Keratinocyte (primary cell): ENCODE data around the gene PRIMPOL. TPM values are rescaled to one million over a fixed set of nuclear protein-coding genes. Genes with fewer than 3 reads are reported as not detected.

Experiments
- DNase-seq: peaks from one replicate; pipeline ENCODE4 v3.0.0-alpha.2; 2011; ENCODE audit warnings: low read depth, missing footprints, low spot score
- FAIRE-seq: peaks from 2 replicates; lab custom pipeline; 2011; peaks lifted over from hg19 to GRCh38; lab: Jason Lieb, UNC
- H2AFZ ChIP-seq: 2 replicates; pipeline ENCODE4 v1.6.0; 2012; ENCODE audit warnings: low read length, control low read depth, inconsistent platforms; ENCODE audit not compliant: control insufficient read depth
- H3K27ac ChIP-seq: 2 replicates; pipeline ENCODE4 v1.5.1; 2011; ENCODE audit warnings: low read length; ENCODE audit not compliant: control insufficient read depth, insufficient read depth
- H3K27me3 ChIP-seq: 3 replicates; pipeline ENCODE4 v1.6.0; 2011; ENCODE audit warnings: low read length; ENCODE audit not compliant: control insufficient read depth, insufficient read depth; ENCODE audit errors: extremely low read depth
- H3K36me3 ChIP-seq, 2 experiments: 2 replicates in 1 of 2; 3 replicates in 1 of 2; pipeline ENCODE4 v1.5.1; 2011; ENCODE audit warnings: low read length in 2 of 2, mild to moderate bottlenecking in 1 of 2; ENCODE audit not compliant: control insufficient read depth in 2 of 2, insufficient read depth in 2 of 2; ENCODE audit errors: extremely low read depth in 1 of 2
- H3K4me1 ChIP-seq: 3 replicates; pipeline ENCODE4 v1.5.1; 2011; ENCODE audit warnings: low read length; ENCODE audit not compliant: control insufficient read depth, insufficient read depth; ENCODE audit errors: extremely low read depth
- H3K4me2 ChIP-seq: 3 replicates; pipeline ENCODE4 v1.6.0; 2011; ENCODE audit warnings: low read depth, low read length; ENCODE audit not compliant: control insufficient read depth, insufficient read depth; ENCODE audit errors: extremely low read depth
- H3K4me3 ChIP-seq, 3 experiments: fragments of 200-600 bp in 1 of 3; sonication (generic) in 1 of 3; 2 replicates in 2 of 3; 3 replicates in 1 of 3; pipeline ENCODE4 v1.5.1; 2011 to 2016; ENCODE audit warnings: low read length in 3 of 3, mild to moderate bottlenecking in 3 of 3, control low read depth in 2 of 3, inconsistent platforms in 1 of 3, low read depth in 1 of 3, mixed read lengths in 1 of 3, mixed run types in 1 of 3, moderate library complexity in 1 of 3; ENCODE audit not compliant: control insufficient read depth in 2 of 3, insufficient read depth in 2 of 3; ENCODE audit errors: extremely low read depth in 1 of 3
- H3K79me2 ChIP-seq: 2 replicates; pipeline ENCODE4 v1.6.0; 2012; ENCODE audit warnings: low read length; ENCODE audit not compliant: control insufficient read depth, insufficient read depth
- H3K9ac ChIP-seq: 3 replicates; pipeline ENCODE4 v1.6.0; 2011; ENCODE audit warnings: low read length; ENCODE audit not compliant: control insufficient read depth, insufficient read depth; ENCODE audit errors: extremely low read depth
- H3K9me1 ChIP-seq: 3 replicates; pipeline ENCODE4 v1.6.0; 2011; ENCODE audit warnings: low read length; ENCODE audit not compliant: control insufficient read depth, insufficient read depth; ENCODE audit errors: extremely low read depth
- H3K9me3 ChIP-seq: 2 replicates; pipeline ENCODE4 v1.5.1; 2012; ENCODE audit warnings: low read depth, low read length; ENCODE audit not compliant: control insufficient read depth
- H4K20me1 ChIP-seq: 3 replicates; pipeline ENCODE4 v1.6.0; 2011; ENCODE audit warnings: low read length; ENCODE audit not compliant: control insufficient read depth, insufficient read depth; ENCODE audit errors: extremely low read depth
- CTCF ChIP-seq, 3 experiments: IDR thresholded peaks in 1 of 3; conservative IDR thresholded peaks in 1 of 3; optimal IDR thresholded peaks in 1 of 3; 2 replicates in 2 of 3; 3 replicates in 1 of 3; pipeline versions ENCODE3 to v1.5.1; 2011; ENCODE audit warnings: low read length in 3 of 3, mild to moderate bottlenecking in 3 of 3, moderate library complexity in 2 of 3, control low read depth in 1 of 3, inconsistent platforms in 1 of 3; ENCODE audit not compliant: insufficient read depth in 2 of 3; ENCODE audit errors: extremely low read depth in 1 of 3
- EZH2 ChIP-seq: IDR thresholded peaks from one replicate; pipeline ENCODE4 v1.6.1; 2012; ENCODE audit warnings: inconsistent platforms, mild to moderate bottlenecking, low read length, moderate library complexity
- dilution Hi-C: fragments of 300-500 bp; cut with MboI; formaldehyde crosslinking; loops from one replicate; pipeline ENCODE4 v1.7.0; 2020; ENCODE audit warnings: low sequenced_read_pairs; ENCODE audit not compliant: extremely low pct_ligation_motif_present
- polyA plus RNA-seq, 5 experiments: library from polyadenylated mRNA; depleted of rRNA in 3 of 5; stranded (reverse) in 3 of 5; stranded (forward) in 1 of 5; unstranded in 1 of 5; fragments of >200 nt; gene quantifications; 1 replicate in 1 of 5; 2 replicates in 3 of 5; 3 replicates in 1 of 5; pipeline versions ENCODE4 v1.2.1 to v1.2.3, GENCODE V29; 2011 to 2012; ENCODE audit warnings: missing spikeins in 2 of 5, low read depth in 1 of 5, low replicate concordance in 1 of 5

The PRIMPOL gene
- polyA plus RNA-seq, 1 donor (not counting 4 experiments of a cell fraction or from before 2014, with no cell fraction given), result 22.8 TPM

DNA sequence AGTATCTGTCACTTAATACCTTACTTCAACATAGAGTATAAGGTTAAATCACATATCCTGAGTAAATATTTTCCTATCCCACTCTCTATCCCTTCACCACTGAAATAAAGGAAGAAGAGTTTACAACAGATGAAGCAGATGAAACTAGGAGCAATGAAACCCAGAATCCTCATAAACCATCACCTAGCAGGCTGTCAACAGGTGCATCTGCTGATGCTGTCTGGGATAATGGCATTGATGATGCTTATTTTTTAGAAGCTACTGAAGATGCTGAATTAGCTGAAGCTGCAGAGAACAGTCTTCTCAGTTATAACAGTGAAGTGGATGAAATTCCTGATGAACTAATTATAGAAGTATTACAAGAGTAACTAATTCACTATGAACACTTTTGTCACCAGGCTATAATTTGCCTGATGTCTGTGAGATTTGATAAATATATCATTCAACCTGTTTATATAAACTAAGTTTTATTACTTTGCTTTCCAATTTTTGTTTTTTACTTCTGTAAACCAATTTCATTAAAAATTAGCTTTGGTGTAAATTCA lies 44.9 kb downstream of the PRIMPOL start:
- no peak overlapping the region for H2AFZ ChIP-seq
- no peaks in the 10 kb centered on the region for H4K20me1 ChIP-seq
- TF ChIP-seq EZH2, result no peak
- no peak for TF ChIP-seq CTCF (optimal IDR thresholded peaks at IDR 0.05 in 1 of 3, IDR thresholded peaks at IDR 0.05 in 1 of 3, conservative IDR thresholded peaks at IDR 0.05 in 1 of 3; ENCODE audit: extremely low read depth in 1 of 3, insufficient read depth in 2 of 3, low read length in 3 of 3)
- no peaks in the 10 kb centered on the region for H3K27me3 ChIP-seq
- DNase-seq (no peak), FAIRE-seq (no peak)
- no peaks in the 10 kb centered on the region for H3K79me2 ChIP-seq
- H3K9me3 ChIP-seq, result no peaks in the 10 kb centered on the region
- no peak overlapping the region for H3K9ac ChIP-seq
- no peak overlapping the region for H3K4me2 ChIP-seq
- no peak overlapping the region for H3K4me3 ChIP-seq
- peaks cover 0 to 5% of the 10 kb centered on the region in 2 experiments for H3K36me3 ChIP-seq
- dilution Hi-C loops, result no loop called here
- H3K9me1 ChIP-seq, result no peaks in the 10 kb centered on the region
- H3K27ac ChIP-seq, result no peak overlapping the region
- peaks cover 24% of the 10 kb centered on the region for H3K4me1 ChIP-seq

GRCh38 chr4:184695178-184695896 lies 45.8 kb downstream of the PRIMPOL start:
- no peaks in the 10 kb centered on the region for H4K20me1 ChIP-seq
- no peak overlapping the region for H2AFZ ChIP-seq
- dilution Hi-C loops, result no loop called here
- H3K4me2 ChIP-seq, result peak overlapping the region; percentile 75
- H3K79me2 ChIP-seq, result no peaks in the 10 kb centered on the region
- peak overlapping the region; percentile 53 for H3K27ac ChIP-seq
- no peaks in the 10 kb centered on the region for H3K27me3 ChIP-seq
- TF ChIP-seq CTCF (optimal IDR thresholded peaks at IDR 0.05 in 1 of 3, IDR thresholded peaks at IDR 0.05 in 1 of 3, conservative IDR thresholded peaks at IDR 0.05 in 1 of 3; ENCODE audit: extremely low read depth in 1 of 3, insufficient read depth in 2 of 3, low read length in 3 of 3) (no peak), EZH2 (no peak)
- FAIRE-seq (peak; percentile 99), DNase-seq (peak; percentile 79)
- H3K4me1 ChIP-seq, result peaks cover 18% of the 10 kb centered on the region
- peak overlapping the region; percentile 35 for H3K9ac ChIP-seq
- no peaks in the 10 kb centered on the region for H3K9me1 ChIP-seq
- H3K9me3 ChIP-seq, result no peaks in the 10 kb centered on the region
- H3K36me3 ChIP-seq, result peaks cover 0 to 5% of the 10 kb centered on the region in 2 experiments
- H3K4me3 ChIP-seq, result peak overlapping the region in 1 of 3 experiments; percentile 43
